ENCODE results near the gene EEF1A2. TPM values are rescaled to one million over a fixed set of nuclear protein-coding genes. Genes with fewer than 3 reads are reported as not detected.

EEF1A2 gene
- total RNA-seq, 1 donor from 2014 or later: 37.6 TPM

- DNase-seq (ENCODE audit: low read depth) (no peak), FAIRE-seq (no peak)
- Mint-ChIP-seq H3K36me3 (ENCODE audit: low read depth, unreplicated experiment) (peaks cover 14% of the 10 kb centered on the region), H3K9me3 (ENCODE audit: unreplicated experiment) (no peaks in the 10 kb centered on the region), H3K27ac (ENCODE audit: unreplicated experiment) (no peak overlapping the region), H3K4me1 (ENCODE audit: low read depth, unreplicated experiment) (peaks cover 2% of the 10 kb centered on the region), H3K4me3 (ENCODE audit: unreplicated experiment) (no peak overlapping the region), H3K27me3 (ENCODE audit: low read depth, unreplicated experiment) (no peaks in the 10 kb centered on the region)
- no peaks in the 10 kb centered on the region for H3K27me3 ChIP-seq (ENCODE audit: insufficient read depth, low read length)
- no peaks in the 10 kb centered on the region for H3K36me3 ChIP-seq (ENCODE audit: insufficient read depth, low read length)
- no peak overlapping the region for H2AFZ ChIP-seq (ENCODE audit: low read depth, low read length)
- no peak overlapping the region for H3K4me3 ChIP-seq (ENCODE audit: insufficient read depth, low read depth, low read length)
- no peak overlapping the region for H3K9ac ChIP-seq (ENCODE audit: low read length)
- H3K4me1 ChIP-seq (ENCODE audit: insufficient read depth, low read length): peaks cover 5% of the 10 kb centered on the region
- peaks cover 39% of the 10 kb centered on the region for H4K20me1 ChIP-seq (ENCODE audit: insufficient read depth, low read length)
- H3K27ac ChIP-seq (ENCODE audit: low read depth, low read length): no peak overlapping the region
- no peak overlapping the region for H3K4me2 ChIP-seq (ENCODE audit: low read length)
- peaks cover 10% of the 10 kb centered on the region for H3K79me2 ChIP-seq (ENCODE audit: insufficient read depth, low read length)
- no peaks in the 10 kb centered on the region for H3K9me3 ChIP-seq (ENCODE audit: insufficient read depth, low read depth, low read length)
- TF ChIP-seq CTCF (IDR thresholded peaks at IDR 0.05; ENCODE audit: insufficient read depth, low read depth, low read length): no peak
- no peak for TF ChIP-seq EZH2 (IDR thresholded peaks at IDR 0.05; ENCODE audit: insufficient read depth, low read length)
Observed at GRCh38 chr20:63527184-63527583, 28.3 kb upstream of the EEF1A2 start.

GRCh38 chr20:63525971-63526370 is 27.1 kb upstream of the EEF1A2 start:
- Histone ChIP-seq H3K9me3 (ENCODE audit: insufficient read depth, low read depth, low read length) (no peaks in the 10 kb centered on the region), H3K4me1 (ENCODE audit: insufficient read depth, low read length) (peaks cover 9% of the 10 kb centered on the region), H2AFZ (ENCODE audit: low read depth, low read length) (no peak overlapping the region), H3K4me3 (ENCODE audit: insufficient read depth, low read depth, low read length) (no peak overlapping the region), H3K27me3 (ENCODE audit: insufficient read depth, low read length) (no peaks in the 10 kb centered on the region), H3K79me2 (ENCODE audit: insufficient read depth, low read length) (peaks cover 21% of the 10 kb centered on the region), H3K4me2 (ENCODE audit: low read length) (no peak overlapping the region), H3K36me3 (ENCODE audit: insufficient read depth, low read length) (no peaks in the 10 kb centered on the region), H3K9ac (ENCODE audit: low read length) (no peak overlapping the region), H4K20me1 (ENCODE audit: insufficient read depth, low read length) (peaks cover 50% of the 10 kb centered on the region), H3K27ac (ENCODE audit: low read depth, low read length) (no peak overlapping the region)
- peaks cover 2% of the 10 kb centered on the region for H3K4me1 Mint-ChIP-seq (ENCODE audit: low read depth, unreplicated experiment)
- H3K36me3 Mint-ChIP-seq (ENCODE audit: low read depth, unreplicated experiment): peaks cover 14% of the 10 kb centered on the region
- no peaks in the 10 kb centered on the region for H3K9me3 Mint-ChIP-seq (ENCODE audit: unreplicated experiment)
- FAIRE-seq: no peak
- DNase-seq (ENCODE audit: low read depth): no peak
- H3K27me3 Mint-ChIP-seq (ENCODE audit: low read depth, unreplicated experiment): no peaks in the 10 kb centered on the region
- H3K4me3 Mint-ChIP-seq (ENCODE audit: unreplicated experiment): no peak overlapping the region
- H3K27ac Mint-ChIP-seq (ENCODE audit: unreplicated experiment): no peak overlapping the region
- TF ChIP-seq CTCF (IDR thresholded peaks at IDR 0.05; ENCODE audit: insufficient read depth, low read depth, low read length) (no peak), EZH2 (IDR thresholded peaks at IDR 0.05; ENCODE audit: insufficient read depth, low read length) (no peak)

- no peak for TF ChIP-seq EZH2 (IDR thresholded peaks at IDR 0.05; ENCODE audit: insufficient read depth, low read length)
- no peak for TF ChIP-seq CTCF (IDR thresholded peaks at IDR 0.05; ENCODE audit: insufficient read depth, low read depth, low read length)
- no peak overlapping the region for H3K27ac ChIP-seq (ENCODE audit: low read depth, low read length)
- H3K36me3 Mint-ChIP-seq (ENCODE audit: low read depth, unreplicated experiment): peaks cover 14% of the 10 kb centered on the region
- H3K4me3 ChIP-seq (ENCODE audit: insufficient read depth, low read depth, low read length): no peak overlapping the region
- H3K4me1 ChIP-seq (ENCODE audit: insufficient read depth, low read length): peaks cover 9% of the 10 kb centered on the region
- peaks cover 50% of the 10 kb centered on the region for H4K20me1 ChIP-seq (ENCODE audit: insufficient read depth, low read length)
- H3K4me1 Mint-ChIP-seq (ENCODE audit: low read depth, unreplicated experiment): peaks cover 2% of the 10 kb centered on the region
- H3K27me3 Mint-ChIP-seq (ENCODE audit: low read depth, unreplicated experiment): no peaks in the 10 kb centered on the region
- no peak overlapping the region for H2AFZ ChIP-seq (ENCODE audit: low read depth, low read length)
- H3K4me2 ChIP-seq (ENCODE audit: low read length): no peak overlapping the region
- FAIRE-seq: no peak
- H3K9me3 Mint-ChIP-seq (ENCODE audit: unreplicated experiment): no peaks in the 10 kb centered on the region
- peaks cover 23% of the 10 kb centered on the region for H3K79me2 ChIP-seq (ENCODE audit: insufficient read depth, low read length)
- H3K36me3 ChIP-seq (ENCODE audit: insufficient read depth, low read length): no peaks in the 10 kb centered on the region
- no peak overlapping the region for H3K4me3 Mint-ChIP-seq (ENCODE audit: unreplicated experiment)
- DNase-seq (ENCODE audit: low read depth): no peak
- H3K27me3 ChIP-seq (ENCODE audit: insufficient read depth, low read length): no peaks in the 10 kb centered on the region
- no peak overlapping the region for H3K27ac Mint-ChIP-seq (ENCODE audit: unreplicated experiment)
- H3K9ac ChIP-seq (ENCODE audit: low read length): no peak overlapping the region
- H3K9me3 ChIP-seq (ENCODE audit: insufficient read depth, low read depth, low read length): no peaks in the 10 kb centered on the region
Observed at GRCh38 chr20:63525185-63525584, 26.3 kb upstream of the EEF1A2 start.

All from astrocyte (in vitro differentiated cells and primary cell).